ENCODE data around the gene B3GNT2. TPM values are rescaled to one million over a fixed set of nuclear protein-coding genes. Genes with fewer than 3 reads are reported as not detected.

The B3GNT2 gene
- total RNA-seq, 1 experiment from 2014 or later: 32.2 TPM

DNA sequence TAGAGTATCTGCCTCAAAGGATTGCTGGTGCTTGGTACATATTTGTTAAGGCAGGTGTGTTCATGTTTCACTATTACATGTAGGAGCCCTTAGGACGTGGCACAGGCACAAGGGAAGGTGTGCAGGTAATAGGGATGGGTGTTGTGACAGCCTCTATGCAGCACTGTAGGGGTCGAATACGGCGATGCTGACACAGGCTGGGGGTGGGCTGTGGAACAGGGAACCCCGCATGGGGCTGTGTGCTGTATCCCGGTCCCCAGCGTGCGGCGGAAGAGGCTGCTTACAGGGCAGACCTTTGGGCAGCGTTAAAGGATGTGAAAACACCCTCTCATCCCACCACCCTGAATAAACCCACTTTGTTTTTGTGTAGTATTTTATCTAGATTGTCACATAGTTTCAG lies 21.5 kb downstream of the B3GNT2 start:
- ChIA-PET CTCF (no interaction called here), POLR2A (no interaction called here)
- Mint-ChIP-seq H3K27me3 (ENCODE audit: low read depth) (no peaks in the 10 kb centered on the region), H3K9me3 (peaks cover 18% of the 10 kb centered on the region), H3K4me1 (peaks cover 40% of the 10 kb centered on the region), H3K4me3 (no peak overlapping the region), H3K27ac (no peak overlapping the region), H3K36me3 (peaks cover 27% of the 10 kb centered on the region)
- DNase-seq (ENCODE audit: low spot score) (no peak), ATAC-seq (peak; percentile 31)
- TF ChIP-seq TEAD1 (CRISPR knock-in tag; IDR thresholded peaks at IDR 0.05): no peak
- TF ChIP-seq SMAD4 (CRISPR knock-in tag; IDR thresholded peaks at IDR 0.05): no peak
- no peak for TF ChIP-seq PRDM15 (CRISPR knock-in tag; IDR thresholded peaks at IDR 0.05)
- no peak for TF ChIP-seq ZNF396 (CRISPR knock-in tag; IDR thresholded peaks at IDR 0.05; ENCODE audit: borderline replicate concordance)
- TF ChIP-seq MXD4 (CRISPR knock-in tag; IDR thresholded peaks at IDR 0.05; ENCODE audit: borderline replicate concordance): no peak
- TF ChIP-seq ZBTB21 (CRISPR knock-in tag; IDR thresholded peaks at IDR 0.05; ENCODE audit: borderline replicate concordance): no peak
- no peak for TF ChIP-seq ZNF281 (CRISPR knock-in tag; IDR thresholded peaks at IDR 0.05)
- TF ChIP-seq ZNF263 (CRISPR knock-in tag; IDR thresholded peaks at IDR 0.05; ENCODE audit: low read depth): no peak
- TF ChIP-seq GTF2I (CRISPR knock-in tag; conservative IDR thresholded peaks at IDR 0.05): no peak
- no peak for TF ChIP-seq SOX15 (CRISPR knock-in tag; IDR thresholded peaks at IDR 0.05)
- TF ChIP-seq ZNF138 (CRISPR knock-in tag; conservative IDR thresholded peaks at IDR 0.05): no peak
- no peak for TF ChIP-seq FOXK1 (CRISPR knock-in tag; IDR thresholded peaks at IDR 0.05)

DNA sequence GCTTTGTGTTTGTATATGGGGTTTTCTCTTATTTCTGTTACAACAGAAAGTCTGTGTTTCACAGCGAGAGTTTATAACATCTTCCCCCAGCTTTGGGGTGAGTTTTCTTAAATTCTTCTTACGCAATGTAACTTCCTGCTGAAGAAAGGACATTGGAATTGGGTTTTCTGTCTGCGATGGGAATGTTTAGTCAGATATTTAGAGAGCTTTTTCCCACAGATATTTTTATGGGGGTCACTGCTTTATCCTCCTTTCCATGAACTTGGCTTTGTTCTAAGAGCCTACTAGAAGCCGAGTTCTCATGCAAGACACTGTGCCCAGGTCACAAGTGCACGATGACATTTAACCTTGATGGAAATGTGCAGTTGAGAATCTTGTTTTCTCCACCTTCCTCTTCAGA lies 22.1 kb downstream of the B3GNT2 start:
- POLR2A ChIA-PET: no interaction called here
- DNase-seq (ENCODE audit: low spot score): no peak
- Mint-ChIP-seq H3K4me1 (peaks cover 44% of the 10 kb centered on the region), H3K27ac (no peak overlapping the region; the same call in 1 of the 2 replicates), H3K4me3 (no peak overlapping the region), H3K9me3 (peaks cover 18% of the 10 kb centered on the region), H3K36me3 (peaks cover 32% of the 10 kb centered on the region), H3K27me3 (ENCODE audit: low read depth) (no peaks in the 10 kb centered on the region)
- no peak for ATAC-seq
- CTCF ChIA-PET: no interaction called here
- TF ChIP-seq JAZF1 (CRISPR knock-in tag; IDR thresholded peaks at IDR 0.05) (no peak), ATF6 (CRISPR knock-in tag; IDR thresholded peaks at IDR 0.05) (no peak), PRDM15 (CRISPR knock-in tag; IDR thresholded peaks at IDR 0.05) (no peak), ZSCAN18 (CRISPR knock-in tag; IDR thresholded peaks at IDR 0.05) (no peak), ZNF263 (CRISPR knock-in tag; IDR thresholded peaks at IDR 0.05; ENCODE audit: low read depth) (no peak), CREB1 (CRISPR knock-in tag; IDR thresholded peaks at IDR 0.05) (no peak), GRHL2 (CRISPR knock-in tag; IDR thresholded peaks at IDR 0.05; ENCODE audit: insufficient replicate concordance, severe bottlenecking) (no peak)
- TF ChIP-seq, protein P1, sequence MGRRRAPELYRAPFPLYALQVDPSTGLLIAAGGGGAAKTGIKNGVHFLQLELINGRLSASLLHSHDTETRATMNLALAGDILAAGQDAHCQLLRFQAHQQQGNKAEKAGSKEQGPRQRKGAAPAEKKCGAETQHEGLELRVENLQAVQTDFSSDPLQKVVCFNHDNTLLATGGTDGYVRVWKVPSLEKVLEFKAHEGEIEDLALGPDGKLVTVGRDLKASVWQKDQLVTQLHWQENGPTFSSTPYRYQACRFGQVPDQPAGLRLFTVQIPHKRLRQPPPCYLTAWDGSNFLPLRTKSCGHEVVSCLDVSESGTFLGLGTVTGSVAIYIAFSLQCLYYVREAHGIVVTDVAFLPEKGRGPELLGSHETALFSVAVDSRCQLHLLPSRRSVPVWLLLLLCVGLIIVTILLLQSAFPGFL (CRISPR knock-in tag; IDR thresholded peaks at IDR 0.05; ENCODE audit: borderline replicate concordance): no peak
- TF ChIP-seq, protein P2, sequence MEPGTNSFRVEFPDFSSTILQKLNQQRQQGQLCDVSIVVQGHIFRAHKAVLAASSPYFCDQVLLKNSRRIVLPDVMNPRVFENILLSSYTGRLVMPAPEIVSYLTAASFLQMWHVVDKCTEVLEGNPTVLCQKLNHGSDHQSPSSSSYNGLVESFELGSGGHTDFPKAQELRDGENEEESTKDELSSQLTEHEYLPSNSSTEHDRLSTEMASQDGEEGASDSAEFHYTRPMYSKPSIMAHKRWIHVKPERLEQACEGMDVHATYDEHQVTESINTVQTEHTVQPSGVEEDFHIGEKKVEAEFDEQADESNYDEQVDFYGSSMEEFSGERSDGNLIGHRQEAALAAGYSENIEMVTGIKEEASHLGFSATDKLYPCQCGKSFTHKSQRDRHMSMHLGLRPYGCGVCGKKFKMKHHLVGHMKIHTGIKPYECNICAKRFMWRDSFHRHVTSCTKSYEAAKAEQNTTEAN (CRISPR knock-in tag; IDR thresholded peaks at IDR 0.05): no peak

All from WTC11 (cell line).